Activated CD4-positive, alpha-beta T cell treated with anti-CD3 and anti-CD28 coated beads for 1 hour (primary cell): ENCODE measurements around the gene SUSD4.

Source experiments
- DNase-seq: peaks from one replicate; pipeline ENCODE4 v3.0.0-alpha.2; 2020

Gene SUSD4

GRCh38 chr1:223176437-223176836 lies 187.5 kb downstream of the SUSD4 start:
- DNase-seq = no peak

- no peak for DNase-seq
Observed at GRCh38 chr1:223175633-223176032, 188.3 kb downstream of the SUSD4 start.

GRCh38 chr1:223175032-223175431 lies 188.9 kb downstream of the SUSD4 start:
- DNase-seq = no peak
